HepG2 (cell line): Measurements from ENCODE around the gene ZNF79. TPM values are rescaled to one million over a fixed set of nuclear protein-coding genes. Genes with fewer than 3 reads are reported as not detected.
A peak's percentile ranks its signal among the peaks of the same experiment; 100 is the strongest.

Experiments used
- BCL3 ChIP-seq: sonication (generic); formaldehyde crosslinking; IDR thresholded peaks from 2 replicates; pipeline ENCODE4 v1.5.1; 2020; ENCODE audit warnings: mild to moderate bottlenecking, missing genetic modification reagents, moderate library complexity
- BORCS8-MEF2B ChIP-seq: sonication (generic); formaldehyde crosslinking; IDR thresholded peaks from 2 replicates; pipeline ENCODE4 v1.8.0; 2022; ENCODE audit warnings: mild to moderate bottlenecking, missing genetic modification reagents
- CBX5 ChIP-seq: sonication (generic); formaldehyde crosslinking; IDR thresholded peaks from 2 replicates; pipeline ENCODE4 v1.4.0; 2020; ENCODE audit warnings: missing genetic modification reagents, borderline replicate concordance
- EP300 ChIP-seq, 3 experiments: sonication (generic) in 1 of 3; formaldehyde crosslinking in 1 of 3; IDR thresholded peaks; 2 replicates each; pipeline versions ENCODE4 v1.5.1 to v1.6.1; 2011 to 2020; ENCODE audit warnings: low read depth in 2 of 3, low read length in 2 of 3, borderline replicate concordance in 1 of 3, improper control_type of control experiment in 1 of 3, mild to moderate bottlenecking in 1 of 3, missing genetic modification reagents in 1 of 3, moderate library complexity in 1 of 3
- FLYWCH1 ChIP-seq: sonication (generic); formaldehyde crosslinking; IDR thresholded peaks from 2 replicates; pipeline ENCODE4 v1.8.1; 2023; ENCODE audit warnings: mild to moderate bottlenecking, missing genetic modification reagents
- FOXA3 ChIP-seq: IDR thresholded peaks from 2 replicates; pipeline ENCODE4 v1.6.1; 2016; ENCODE audit warnings: missing genetic modification reagents, missing compliant biosample characterization
- FOXP4 ChIP-seq: sonication (generic); formaldehyde crosslinking; IDR thresholded peaks from 2 replicates; pipeline ENCODE4 v1.4.0; 2020; ENCODE audit warnings: missing genetic modification reagents
- HIC2 ChIP-seq: sonication (generic); formaldehyde crosslinking; IDR thresholded peaks from 2 replicates; pipeline ENCODE4 v1.9.0; 2022; ENCODE audit warnings: low read depth, missing genetic modification reagents
- HIVEP1 ChIP-seq: sonication (generic); formaldehyde crosslinking; IDR thresholded peaks from 2 replicates; pipeline ENCODE4 v1.4.0; 2020; ENCODE audit warnings: mild to moderate bottlenecking, missing genetic modification reagents
- JUNB ChIP-seq: sonication (generic); formaldehyde crosslinking; IDR thresholded peaks from 2 replicates; pipeline ENCODE4 v1.8.0; 2022; ENCODE audit warnings: missing genetic modification reagents, mild to moderate bottlenecking, borderline replicate concordance
- KLF9 ChIP-seq: IDR thresholded peaks from 2 replicates; pipeline ENCODE4 v1.6.1; 2016; ENCODE audit warnings: low read depth
- MTERF4 ChIP-seq: sonication (generic); formaldehyde crosslinking; IDR thresholded peaks from 2 replicates; pipeline ENCODE4 v1.8.0; 2023; ENCODE audit warnings: mild to moderate bottlenecking, missing genetic modification reagents
- NR3C1 ChIP-seq: sonication (generic); formaldehyde crosslinking; IDR thresholded peaks from 2 replicates; pipeline ENCODE4 v1.4.0; 2020; ENCODE audit warnings: missing genetic modification reagents
- PHF21A ChIP-seq: sonication (generic); formaldehyde crosslinking; IDR thresholded peaks from 2 replicates; pipeline ENCODE4 v1.5.0; 2020; ENCODE audit warnings: mild to moderate bottlenecking, missing genetic modification reagents
- POLR2AphosphoS5 ChIP-seq: IDR thresholded peaks from 2 replicates; pipeline ENCODE4 v1.6.1; 2012; ENCODE audit warnings: low read depth, low read length
- SIN3B ChIP-seq: fragments of 150-350 bp; IDR thresholded peaks from 2 replicates; pipeline ENCODE4 v1.6.1; 2014; ENCODE audit warnings: low read length
- YEATS4 ChIP-seq: sonication (generic); formaldehyde crosslinking; IDR thresholded peaks from 2 replicates; pipeline ENCODE4 v1.4.0; 2020; ENCODE audit warnings: missing genetic modification reagents, borderline replicate concordance
- ZFP41 ChIP-seq: sonication (generic); formaldehyde crosslinking; IDR thresholded peaks from 2 replicates; pipeline ENCODE4 v1.4.0; 2020; ENCODE audit warnings: mild to moderate bottlenecking, missing genetic modification reagents, borderline replicate concordance
- ZNF160 ChIP-seq: sonication (generic); formaldehyde crosslinking; IDR thresholded peaks from 2 replicates; pipeline ENCODE4 v1.8.0; 2022; ENCODE audit warnings: mild to moderate bottlenecking, inconsistent platforms, missing genetic modification reagents
- ZNF616 ChIP-seq: sonication (generic); formaldehyde crosslinking; IDR thresholded peaks from 2 replicates; pipeline ENCODE4 v1.5.0; 2020; ENCODE audit warnings: low read depth, mild to moderate bottlenecking, missing genetic modification reagents
- ZNF619 ChIP-seq: sonication (generic); formaldehyde crosslinking; IDR thresholded peaks from 2 replicates; pipeline ENCODE4 v1.4.0; 2020; ENCODE audit warnings: mild to moderate bottlenecking, missing genetic modification reagents
- ZNF782 ChIP-seq: sonication (generic); formaldehyde crosslinking; IDR thresholded peaks from 2 replicates; pipeline ENCODE4 v1.4.0; 2020; ENCODE audit warnings: missing genetic modification reagents, mild to moderate bottlenecking, borderline replicate concordance
- ZNF790 ChIP-seq: sonication (generic); formaldehyde crosslinking; IDR thresholded peaks from 2 replicates; pipeline ENCODE4 v1.8.0; 2022; ENCODE audit warnings: missing genetic modification reagents, mild to moderate bottlenecking, borderline replicate concordance
- ZNF816 ChIP-seq: sonication (generic); formaldehyde crosslinking; IDR thresholded peaks from 2 replicates; pipeline ENCODE4 v1.8.0; 2022; ENCODE audit warnings: missing genetic modification reagents, mild to moderate bottlenecking, borderline replicate concordance
- polyA plus RNA-seq, 8 experiments: library from polyadenylated mRNA; depleted of rRNA in 3 of 8; stranded (reverse) in 7 of 8; unstranded in 1 of 8; fragments of >200 nt; fragmentation: Illumina TruSeq in 4 of 8; extraction: Trizol in 4 of 8; gene quantifications; 2 replicates each; pipeline versions ENCODE4 v1.2.1 to v1.2.3, GENCODE V29; 2011 to 2016; ENCODE audit warnings: low read depth in 4 of 8, missing spikeins in 1 of 8, mixed read lengths in 1 of 8; ENCODE audit not compliant: insufficient read depth in 1 of 8
- total RNA-seq, 5 experiments: library from RNA; depleted of rRNA; stranded (reverse); fragments of >200 nt; fragmentation: Illumina TruSeq; extraction: Trizol; gene quantifications; 2 replicates each; pipeline ENCODE4 v1.2.3, GENCODE V29; 2016; ENCODE audit warnings: low read depth in 1 of 5

The ZNF79 gene
- total and polyA plus RNA-seq, 2 of the 13 experiments (the other 11 are each of a cell fraction or from before 2014, with no cell fraction given): 3.7 to 8.1 TPM

GRCh38 chr9:127423934-127424675 is at the start of gene ZNF79 (continued):
- no peak for TF ChIP-seq ZNF790
- TF ChIP-seq KLF9 (CRISPR knock-in tag): peak; percentile 67; the same call in 1 of the 2 replicates
- TF ChIP-seq ZNF816 (CRISPR knock-in tag): peak; percentile 48; the same call in 1 of the 2 replicates
- TF ChIP-seq SIN3B: no peak; the same call in 1 of the 2 replicates
- no peak for TF ChIP-seq JUNB (CRISPR knock-in tag)
- no peak for TF ChIP-seq ZFP41 (CRISPR knock-in tag)
- 0 out of 2 replicates have a peak, but pooled peaks have one; percentile 71 for TF ChIP-seq ZNF782 (CRISPR knock-in tag)
- no peak for TF ChIP-seq MTERF4 (CRISPR knock-in tag)
- TF ChIP-seq ZNF160 (CRISPR knock-in tag): 0 out of 2 replicates have a peak, but pooled peaks have one; percentile 51
- peak; percentile 4; the same call in 1 of the 2 replicates for TF ChIP-seq BCL3 (CRISPR knock-in tag)
- TF ChIP-seq CBX5 (CRISPR knock-in tag): no peak
- 0 out of 2 replicates have a peak, but pooled peaks have one; percentile 17 for TF ChIP-seq ZNF616
- TF ChIP-seq FOXP4 (CRISPR knock-in tag): no peak
- peak; percentile 14; the same call in 1 of the 2 replicates for TF ChIP-seq FOXA3
- TF ChIP-seq PHF21A: peak; percentile 73; the same call in 1 of the 2 replicates
- TF ChIP-seq HIC2 (CRISPR knock-in tag): no peak
- no peak for TF ChIP-seq ZNF619
- no peak for TF ChIP-seq EP300 (IDR thresholded peaks at IDR 0.05; ENCODE audit: low read depth in 2 of 2, low read length in 2 of 2)
- no peak for TF ChIP-seq EP300 (CRISPR knock-in tag; IDR thresholded peaks at IDR 0.05; ENCODE audit: borderline replicate concordance)
- TF ChIP-seq POLR2AphosphoS5: peak; percentile 63
- no peak for TF ChIP-seq FLYWCH1 (CRISPR knock-in tag)
- no peak for TF ChIP-seq BORCS8-MEF2B (CRISPR knock-in tag)
- no peak for TF ChIP-seq NR3C1
- peak; percentile 76 for TF ChIP-seq YEATS4 (CRISPR knock-in tag)
- no peak; the same call in 1 of the 2 replicates for TF ChIP-seq HIVEP1 (CRISPR knock-in tag)
